Esophagus muscularis mucosa (tissue), 4 donors: ENCODE data around the gene TBC1D9B. TPM values are rescaled to one million over a fixed set of nuclear protein-coding genes. Genes with fewer than 3 reads are reported as not detected.

Experiments used
- DNase-seq: peaks from one replicate; pipeline ENCODE4 v3.0.0-alpha.2; 2017; ENCODE audit errors: extremely low spot score
- H3K27ac ChIP-seq, 4 donors: fragments of 200-600 bp; sonication (generic); replicated peaks in 1 of 4; 1 replicate in 3 of 4; 2 replicates in 1 of 4; pipeline ENCODE4 v1.5.1; 2016 to 2019; ENCODE audit warnings: mild to moderate bottlenecking in 1 of 4
- H3K27me3 ChIP-seq, 4 donors: fragments of 200-600 bp; sonication (generic); one replicate each; pipeline versions ENCODE4 v1.5.1 to v1.6.0; 2016 to 2019
- H3K36me3 ChIP-seq, 4 donors: fragments of 200-600 bp; sonication (generic); one replicate each; pipeline ENCODE4 v1.5.1; 2016 to 2019
- H3K4me1 ChIP-seq, 4 donors: fragments of 200-600 bp; sonication (generic); one replicate each; pipeline ENCODE4 v1.5.1; 2016 to 2019
- H3K4me3 ChIP-seq, 4 donors: fragments of 200-600 bp; sonication (generic); 1 replicate in 2 of 4; 2 replicates in 2 of 4; pipeline ENCODE4 v1.5.1; 2016 to 2019; ENCODE audit warnings: mild to moderate bottlenecking in 4 of 4, moderate library complexity in 1 of 4
- H3K9me3 ChIP-seq, 4 donors: fragments of 200-600 bp; sonication (generic); 1 replicate in 3 of 4; 2 replicates in 1 of 4; pipeline ENCODE4 v1.5.1; 2016 to 2019
- EP300 ChIP-seq: sonication (generic); formaldehyde crosslinking; IDR thresholded peaks from one replicate; pipeline ENCODE4 v1.6.1; 2017; ENCODE audit warnings: antibody characterized with exemption
- POLR2A ChIP-seq: fragments of 450-650 bp; IDR thresholded peaks from one replicate; pipeline ENCODE4 v1.6.1; 2017; ENCODE audit warnings: antibody characterized with exemption, moderate library complexity, mild to moderate bottlenecking, low read depth
- POLR2AphosphoS5 ChIP-seq, 2 donors: sonication (generic); formaldehyde crosslinking; IDR thresholded peaks; one replicate each; pipeline ENCODE4 v1.6.1; 2017; ENCODE audit warnings: antibody characterized with exemption in 2 of 2
- WGBS: methylation state at CpG from one replicate; pipeline ENCODE4 v1.1.5; 2018; 5-methylcytosine and 5-hydroxymethylcytosine counted together
- intact Hi-C: fragments of 100-400 bp; cut with DNase I; formaldehyde crosslinking; loops from one replicate; pipeline ENCODE4 v1.15.1; 2023
- total RNA-seq, 4 donors: library from RNA; depleted of rRNA; stranded (reverse); fragments of >200 nt; gene quantifications; one replicate each; pipeline versions ENCODE4 v1.1.0 to v1.2.1, GENCODE V29; 2016
- TF ChIP-seq, protein P1 (sequence below), 3 experiments: fragments of 200-600 bp in 2 of 3; fragments of 450-650 bp in 1 of 3; sonication (generic) in 2 of 3; IDR thresholded peaks; one replicate each; pipeline ENCODE4 v1.5.1; 2017 to 2019; ENCODE audit warnings: antibody characterized with exemption in 3 of 3, mild to moderate bottlenecking in 2 of 3, moderate library complexity in 1 of 3

TBC1D9B gene
- total RNA-seq, 4 donors from 2014 or later: 80.2 to 229 (median 143) TPM

DNA sequence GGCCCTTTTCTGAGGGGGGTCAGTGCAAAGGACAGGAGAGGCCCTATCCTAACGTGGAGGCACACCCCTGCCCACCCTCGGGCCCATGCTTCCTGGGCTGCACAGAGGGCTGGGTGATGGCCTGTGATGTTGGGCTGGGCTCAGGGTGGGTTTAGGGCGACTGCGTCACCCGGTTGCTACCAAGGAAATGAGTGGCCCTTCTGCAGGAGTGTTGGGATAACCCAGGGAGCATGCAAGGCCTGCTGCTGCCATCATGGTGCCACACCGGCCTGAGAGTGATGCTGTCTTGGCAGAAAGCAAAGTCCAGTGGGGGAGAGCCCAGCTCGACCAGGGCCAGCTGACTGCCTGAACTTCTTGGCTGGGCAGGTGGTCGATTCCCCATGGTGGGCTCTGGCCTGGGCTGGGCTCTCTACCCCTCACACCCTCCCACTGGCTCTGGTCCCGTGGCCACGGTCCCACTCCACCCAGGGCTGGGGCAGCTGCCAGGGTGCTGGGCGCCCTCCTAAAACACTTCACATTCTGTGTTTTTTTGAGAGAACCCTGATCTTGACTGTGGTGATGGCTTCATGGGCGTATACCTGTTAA is 27.5 kb downstream of the TBC1D9B start:
- H3K4me1 ChIP-seq: no peaks in the 10 kb centered on the region
- peaks cover 40 to 92% (median 81%) of the 10 kb centered on the region in 4 donors for H3K36me3 ChIP-seq
- intact Hi-C loops: no loop called here
- 82% methylated on average over 10 of the region's 12 CpGs for WGBS
- DNase-seq: no peak
- H3K4me3 ChIP-seq: no peak overlapping the region
- no peak for TF ChIP-seq POLR2A
- TF ChIP-seq, protein P1, sequence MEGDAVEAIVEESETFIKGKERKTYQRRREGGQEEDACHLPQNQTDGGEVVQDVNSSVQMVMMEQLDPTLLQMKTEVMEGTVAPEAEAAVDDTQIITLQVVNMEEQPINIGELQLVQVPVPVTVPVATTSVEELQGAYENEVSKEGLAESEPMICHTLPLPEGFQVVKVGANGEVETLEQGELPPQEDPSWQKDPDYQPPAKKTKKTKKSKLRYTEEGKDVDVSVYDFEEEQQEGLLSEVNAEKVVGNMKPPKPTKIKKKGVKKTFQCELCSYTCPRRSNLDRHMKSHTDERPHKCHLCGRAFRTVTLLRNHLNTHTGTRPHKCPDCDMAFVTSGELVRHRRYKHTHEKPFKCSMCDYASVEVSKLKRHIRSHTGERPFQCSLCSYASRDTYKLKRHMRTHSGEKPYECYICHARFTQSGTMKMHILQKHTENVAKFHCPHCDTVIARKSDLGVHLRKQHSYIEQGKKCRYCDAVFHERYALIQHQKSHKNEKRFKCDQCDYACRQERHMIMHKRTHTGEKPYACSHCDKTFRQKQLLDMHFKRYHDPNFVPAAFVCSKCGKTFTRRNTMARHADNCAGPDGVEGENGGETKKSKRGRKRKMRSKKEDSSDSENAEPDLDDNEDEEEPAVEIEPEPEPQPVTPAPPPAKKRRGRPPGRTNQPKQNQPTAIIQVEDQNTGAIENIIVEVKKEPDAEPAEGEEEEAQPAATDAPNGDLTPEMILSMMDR (IDR thresholded peaks at IDR 0.05): no peak
- TF ChIP-seq POLR2AphosphoS5 (IDR thresholded peaks at IDR 0.05): no peak
- TF ChIP-seq EP300: no peak
- H3K9me3 ChIP-seq: peaks cover 0 to 19% (median 12%) of the 10 kb centered on the region in 4 donors
- no peak overlapping the region for H3K27ac ChIP-seq
- no peaks in the 10 kb centered on the region for H3K27me3 ChIP-seq

DNA sequence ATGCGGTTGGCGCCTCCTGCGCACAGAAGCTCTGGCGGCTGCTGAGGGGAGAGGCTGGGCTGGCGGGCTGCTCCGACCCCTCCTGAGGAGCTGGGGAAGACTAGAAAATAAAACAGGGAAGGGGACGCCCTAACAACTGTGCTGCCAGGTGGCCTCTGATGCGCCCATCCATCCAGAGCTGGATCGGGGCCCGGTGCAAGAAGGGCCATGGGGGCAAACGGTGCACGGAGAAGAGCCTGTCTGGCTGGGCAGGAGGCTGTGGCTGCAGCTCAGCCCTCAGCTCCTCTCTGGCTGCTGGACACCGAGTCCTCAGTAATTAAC is 28.0 kb downstream of the TBC1D9B start:
- WGBS: 81% methylated on average over 12 of the region's 13 CpGs
- intact Hi-C loops: no loop called here
- H3K27me3 ChIP-seq: no peaks in the 10 kb centered on the region
- H3K4me3 ChIP-seq: no peak overlapping the region
- H3K9me3 ChIP-seq: peaks cover 0 to 19% (median 12%) of the 10 kb centered on the region in 4 donors
- no peak overlapping the region for H3K27ac ChIP-seq
- TF ChIP-seq POLR2AphosphoS5 (IDR thresholded peaks at IDR 0.05) (no peak), POLR2A (no peak), EP300 (no peak)
- TF ChIP-seq, protein P1 (IDR thresholded peaks at IDR 0.05): no peak
- no peaks in the 10 kb centered on the region for H3K4me1 ChIP-seq
- H3K36me3 ChIP-seq: peaks cover 40 to 92% (median 81%) of the 10 kb centered on the region in 4 donors
- DNase-seq: no peak

DNA sequence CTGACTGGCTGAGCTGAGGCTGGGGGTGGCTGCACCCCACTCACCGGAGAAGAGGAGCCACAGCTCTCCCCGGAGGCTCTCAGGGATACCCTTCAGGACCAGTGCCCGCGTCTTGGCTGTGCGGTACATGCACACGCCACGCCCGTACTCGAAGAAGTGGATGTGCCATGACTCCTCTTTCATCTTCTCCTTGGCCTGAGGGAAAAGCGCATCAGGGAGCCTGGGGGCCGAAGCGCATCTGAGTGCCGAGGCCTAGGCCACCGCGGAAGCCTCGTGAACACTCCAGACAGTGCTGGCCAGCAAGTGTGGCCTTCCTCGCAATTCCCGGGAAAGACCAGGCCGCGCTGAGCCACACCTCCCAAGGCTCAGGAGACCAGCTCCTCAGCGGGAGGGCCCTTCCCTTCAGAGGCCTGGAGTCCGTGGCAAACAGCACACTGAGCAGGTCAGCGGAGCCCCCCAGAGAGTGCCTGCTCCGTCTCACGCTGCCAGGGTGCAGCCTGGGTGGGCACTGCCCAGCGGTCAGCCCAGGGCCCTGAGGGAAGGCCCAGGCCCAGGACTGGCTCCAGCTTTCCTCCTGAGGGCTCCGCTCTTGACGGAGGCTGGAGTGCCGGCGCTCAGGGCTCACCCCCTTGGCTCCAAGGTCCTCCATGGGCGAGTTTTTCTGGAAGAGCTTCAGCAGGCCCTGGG is 28.6 kb downstream of the TBC1D9B start:
- Histone ChIP-seq H3K9me3 (peaks cover 0 to 19% (median 12%) of the 10 kb centered on the region in 4 donors), H3K4me3 (no peak overlapping the region), H3K4me1 (no peaks in the 10 kb centered on the region), H3K36me3 (peaks cover 40 to 92% (median 81%) of the 10 kb centered on the region in 4 donors), H3K27ac (no peak overlapping the region), H3K27me3 (no peaks in the 10 kb centered on the region)
- WGBS: 94% methylated on average over 14 of the region's 31 CpGs
- intact Hi-C loops: no loop called here
- no peak for DNase-seq
- no peak for TF ChIP-seq POLR2A

GRCh38 chr5:179878222-179879002 is 29.3 kb downstream of the TBC1D9B start:
- intact Hi-C loops: no loop called here
- H3K4me1 ChIP-seq: no peaks in the 10 kb centered on the region
- WGBS: 87% methylated on average over 11 of the region's 26 CpGs
- H3K9me3 ChIP-seq: peaks cover 0 to 13% (median 8%) of the 10 kb centered on the region in 4 donors
- H3K4me3 ChIP-seq: no peak overlapping the region
- H3K36me3 ChIP-seq: peaks cover 36 to 92% (median 81%) of the 10 kb centered on the region in 4 donors
- no peak for DNase-seq
- no peak overlapping the region for H3K27ac ChIP-seq
- TF ChIP-seq POLR2AphosphoS5 (IDR thresholded peaks at IDR 0.05): no peak
- no peak for TF ChIP-seq EP300
- no peak for TF ChIP-seq POLR2A
- TF ChIP-seq, protein P1 (IDR thresholded peaks at IDR 0.05): no peak
- H3K27me3 ChIP-seq: no peaks in the 10 kb centered on the region

DNA sequence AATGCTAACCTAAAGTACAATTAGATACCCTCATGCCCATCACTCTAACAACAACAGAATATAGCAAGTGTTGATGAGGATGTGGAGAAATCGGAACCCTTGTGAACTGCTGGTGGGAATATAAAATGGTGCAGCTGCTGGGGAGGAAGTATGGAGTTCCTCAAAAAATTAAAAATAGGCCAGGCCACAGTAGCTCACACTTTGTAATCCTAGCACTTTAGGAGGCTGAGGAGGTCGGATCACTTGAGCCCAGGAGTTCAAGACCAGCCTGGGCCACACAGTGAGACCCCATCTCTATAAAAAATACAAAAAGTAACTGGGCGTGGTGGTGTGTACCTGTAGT is 31.1 kb downstream of the TBC1D9B start:
- H3K36me3 ChIP-seq: peaks cover 45 to 93% (median 82%) of the 10 kb centered on the region in 4 donors
- peaks cover 0 to 4% (median 0%) of the 10 kb centered on the region in 4 donors for H3K4me1 ChIP-seq
- H3K27ac ChIP-seq: no peak overlapping the region
- no peak for TF ChIP-seq POLR2A
- TF ChIP-seq EP300: no peak
- TF ChIP-seq, protein P1 (IDR thresholded peaks at IDR 0.05): no peak
- TF ChIP-seq POLR2AphosphoS5 (IDR thresholded peaks at IDR 0.05): no peak
- intact Hi-C loops: no loop called here
- WGBS: 86% methylated on average over 3 of the region's 3 CpGs
- no peak for DNase-seq
- no peak overlapping the region for H3K4me3 ChIP-seq
- H3K27me3 ChIP-seq: no peaks in the 10 kb centered on the region
- H3K9me3 ChIP-seq: no peaks in the 10 kb centered on the region
